Fibroblast of lung (primary cell): ENCODE results near the gene FN3KRP. TPM values are rescaled to one million over a fixed set of nuclear protein-coding genes. Genes with fewer than 3 reads are reported as not detected.

ENCODE experiments used
- DNase-seq, 2 donors: peaks; one replicate each; pipeline versions ENCODE4 v3.0.0 to v3.0.0-alpha.2; 2010; ENCODE audit warnings: low read depth in 2 of 2
- H2AFZ ChIP-seq: 2 replicates; pipeline ENCODE4 v1.5.1; 2012; ENCODE audit warnings: low read length, control low read depth, inconsistent platforms
- H3K27ac ChIP-seq: 2 replicates; pipeline ENCODE4 v1.5.1; 2011; ENCODE audit warnings: low read length, control low read depth; ENCODE audit not compliant: insufficient read depth
- H3K27me3 ChIP-seq: 2 replicates; pipeline ENCODE4 v1.5.1; 2011; ENCODE audit warnings: mild to moderate bottlenecking, low read length; ENCODE audit not compliant: control insufficient read depth, insufficient read depth
- H3K36me3 ChIP-seq: 2 replicates; pipeline ENCODE4 v1.5.1; 2011; ENCODE audit warnings: low read length; ENCODE audit not compliant: control insufficient read depth, insufficient read depth
- H3K4me1 ChIP-seq: 2 replicates; pipeline ENCODE4 v1.5.1; 2011; ENCODE audit warnings: low read length; ENCODE audit not compliant: control insufficient read depth, insufficient read depth; ENCODE audit errors: extremely low read depth
- H3K4me2 ChIP-seq: 2 replicates; pipeline ENCODE4 v1.5.1; 2011; ENCODE audit warnings: low read length, control low read depth; ENCODE audit not compliant: insufficient read depth; ENCODE audit errors: extremely low read depth
- H3K4me3 ChIP-seq, 4 experiments: fragments of 200-600 bp in 1 of 4; sonication (generic) in 1 of 4; replicated peaks in 1 of 4; 2 replicates each; pipeline ENCODE4 v1.5.1; 2011 to 2016; ENCODE audit warnings: low read length in 4 of 4, low read depth in 3 of 4, mild to moderate bottlenecking in 3 of 4, control low read depth in 2 of 4, inconsistent platforms in 1 of 4, mixed read lengths in 1 of 4; ENCODE audit not compliant: insufficient read depth in 1 of 4; ENCODE audit errors: control extremely low read depth in 1 of 4
- H3K79me2 ChIP-seq: 2 replicates; pipeline ENCODE4 v1.5.1; 2012; ENCODE audit warnings: mild to moderate bottlenecking, low read length, inconsistent platforms; ENCODE audit not compliant: control insufficient read depth, insufficient read depth
- H3K9ac ChIP-seq: 2 replicates; pipeline ENCODE4 v1.5.1; 2011; ENCODE audit warnings: mild to moderate bottlenecking, low read length, control low read depth; ENCODE audit not compliant: insufficient read depth
- H3K9me3 ChIP-seq: 2 replicates; pipeline ENCODE4 v1.5.1; 2012; ENCODE audit warnings: low read depth, low read length; ENCODE audit not compliant: control insufficient read depth, insufficient read depth
- H4K20me1 ChIP-seq: 2 replicates; pipeline ENCODE4 v1.5.1; 2011; ENCODE audit warnings: low read length; ENCODE audit not compliant: control insufficient read depth, insufficient read depth; ENCODE audit errors: extremely low read depth
- EZH2 ChIP-seq: IDR thresholded peaks from 2 replicates; pipeline ENCODE4 v1.5.1; 2012; ENCODE audit warnings: low read length, control low read depth, mild to moderate bottlenecking; ENCODE audit errors: missing control alignments
- polyA plus RNA-seq, 2 donors: library from polyadenylated mRNA; depleted of rRNA in 1 of 2; stranded (reverse) in 1 of 2; unstranded in 1 of 2; fragments of >200 nt; gene quantifications; 2 replicates each; pipeline ENCODE4 v1.2.1, GENCODE V29; 2011 to 2012; ENCODE audit warnings: missing spikeins in 1 of 2
- total RNA-seq: library from RNA; depleted of rRNA; stranded (reverse); fragments of >200 nt; gene quantifications from 2 replicates; pipeline ENCODE4 v1.2.1, GENCODE V29; 2014
- TF ChIP-seq, protein P1 (sequence below), 2 donors: IDR thresholded peaks in 1 of 2; conservative IDR thresholded peaks in 1 of 2; 1 replicate in 1 of 2; 2 replicates in 1 of 2; pipeline ENCODE4 v1.5.1; 2011 to 2012; ENCODE audit warnings: low read length in 2 of 2, control low read depth in 1 of 2, inconsistent platforms in 1 of 2, low read depth in 1 of 2, mild to moderate bottlenecking in 1 of 2

The FN3KRP gene
- total and polyA plus RNA-seq, 2 donors (not counting 1 experiment from before 2014, with no cell fraction given) = 13.2 to 16.5 TPM

DNA sequence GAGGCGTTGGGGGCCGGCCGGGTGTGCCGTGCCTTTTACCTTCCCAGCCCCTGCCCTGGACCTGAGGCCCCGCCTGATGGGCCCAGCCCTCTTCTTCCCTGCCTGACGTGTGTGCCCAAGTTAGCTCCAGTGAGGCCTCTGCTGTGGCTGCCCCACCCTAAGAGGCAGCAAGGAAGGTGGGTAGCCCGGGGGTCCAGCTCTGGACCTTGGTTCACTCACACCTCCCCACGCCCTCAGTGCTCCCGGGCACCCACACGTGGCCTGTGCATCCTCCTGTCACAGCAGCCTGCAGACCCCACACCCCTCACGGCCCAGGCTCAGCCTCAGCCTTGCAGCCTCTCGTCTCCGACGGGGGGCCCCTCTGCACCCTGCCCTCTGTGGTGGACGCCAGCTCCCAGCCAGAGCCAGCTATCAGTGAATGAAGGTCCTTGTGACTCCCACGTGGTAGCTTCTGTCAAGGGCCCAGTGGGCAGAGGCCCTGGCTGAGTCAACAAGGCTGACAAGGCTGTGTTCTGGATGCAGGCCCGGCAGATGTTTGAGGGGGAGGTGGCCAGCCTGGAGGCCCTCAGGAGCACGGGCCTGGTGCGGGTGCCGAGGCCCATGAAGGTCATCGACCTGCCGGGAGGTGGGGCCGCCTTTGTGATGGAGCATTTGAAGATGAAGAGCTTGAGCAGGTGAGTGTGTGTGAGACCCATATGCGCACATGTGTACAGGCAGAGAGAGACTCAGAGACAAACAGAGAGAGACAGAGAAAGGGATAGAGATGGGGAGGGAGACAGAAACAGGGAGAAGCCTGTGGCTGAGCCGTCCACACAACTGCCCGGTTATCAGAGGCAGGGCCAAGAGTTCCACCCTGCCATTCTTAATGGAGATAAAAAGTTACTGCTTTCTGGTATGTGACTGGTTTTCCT is 21.7 kb downstream of the FN3KRP start:
- Histone ChIP-seq H2AFZ (no peak overlapping the region), H3K4me2 (no peak overlapping the region), H3K79me2 (no peaks in the 10 kb centered on the region), H3K36me3 (peaks cover 4% of the 10 kb centered on the region), H3K9me3 (peaks cover 5% of the 10 kb centered on the region), H3K4me3 (no peak overlapping the region), H4K20me1 (no peaks in the 10 kb centered on the region), H3K27ac (no peak overlapping the region), H3K4me1 (no peaks in the 10 kb centered on the region), H3K27me3 (no peaks in the 10 kb centered on the region), H3K9ac (no peak overlapping the region)
- DNase-seq = peak in 1 of 2 donors; percentile 20
- no peak for TF ChIP-seq EZH2
- TF ChIP-seq, protein P1, sequence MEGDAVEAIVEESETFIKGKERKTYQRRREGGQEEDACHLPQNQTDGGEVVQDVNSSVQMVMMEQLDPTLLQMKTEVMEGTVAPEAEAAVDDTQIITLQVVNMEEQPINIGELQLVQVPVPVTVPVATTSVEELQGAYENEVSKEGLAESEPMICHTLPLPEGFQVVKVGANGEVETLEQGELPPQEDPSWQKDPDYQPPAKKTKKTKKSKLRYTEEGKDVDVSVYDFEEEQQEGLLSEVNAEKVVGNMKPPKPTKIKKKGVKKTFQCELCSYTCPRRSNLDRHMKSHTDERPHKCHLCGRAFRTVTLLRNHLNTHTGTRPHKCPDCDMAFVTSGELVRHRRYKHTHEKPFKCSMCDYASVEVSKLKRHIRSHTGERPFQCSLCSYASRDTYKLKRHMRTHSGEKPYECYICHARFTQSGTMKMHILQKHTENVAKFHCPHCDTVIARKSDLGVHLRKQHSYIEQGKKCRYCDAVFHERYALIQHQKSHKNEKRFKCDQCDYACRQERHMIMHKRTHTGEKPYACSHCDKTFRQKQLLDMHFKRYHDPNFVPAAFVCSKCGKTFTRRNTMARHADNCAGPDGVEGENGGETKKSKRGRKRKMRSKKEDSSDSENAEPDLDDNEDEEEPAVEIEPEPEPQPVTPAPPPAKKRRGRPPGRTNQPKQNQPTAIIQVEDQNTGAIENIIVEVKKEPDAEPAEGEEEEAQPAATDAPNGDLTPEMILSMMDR (conservative IDR thresholded peaks at IDR 0.05 in 1 of 2, IDR thresholded peaks at IDR 0.05 in 1 of 2; ENCODE audit: low read depth in 1 of 2, low read length in 2 of 2) = no peak

DNA sequence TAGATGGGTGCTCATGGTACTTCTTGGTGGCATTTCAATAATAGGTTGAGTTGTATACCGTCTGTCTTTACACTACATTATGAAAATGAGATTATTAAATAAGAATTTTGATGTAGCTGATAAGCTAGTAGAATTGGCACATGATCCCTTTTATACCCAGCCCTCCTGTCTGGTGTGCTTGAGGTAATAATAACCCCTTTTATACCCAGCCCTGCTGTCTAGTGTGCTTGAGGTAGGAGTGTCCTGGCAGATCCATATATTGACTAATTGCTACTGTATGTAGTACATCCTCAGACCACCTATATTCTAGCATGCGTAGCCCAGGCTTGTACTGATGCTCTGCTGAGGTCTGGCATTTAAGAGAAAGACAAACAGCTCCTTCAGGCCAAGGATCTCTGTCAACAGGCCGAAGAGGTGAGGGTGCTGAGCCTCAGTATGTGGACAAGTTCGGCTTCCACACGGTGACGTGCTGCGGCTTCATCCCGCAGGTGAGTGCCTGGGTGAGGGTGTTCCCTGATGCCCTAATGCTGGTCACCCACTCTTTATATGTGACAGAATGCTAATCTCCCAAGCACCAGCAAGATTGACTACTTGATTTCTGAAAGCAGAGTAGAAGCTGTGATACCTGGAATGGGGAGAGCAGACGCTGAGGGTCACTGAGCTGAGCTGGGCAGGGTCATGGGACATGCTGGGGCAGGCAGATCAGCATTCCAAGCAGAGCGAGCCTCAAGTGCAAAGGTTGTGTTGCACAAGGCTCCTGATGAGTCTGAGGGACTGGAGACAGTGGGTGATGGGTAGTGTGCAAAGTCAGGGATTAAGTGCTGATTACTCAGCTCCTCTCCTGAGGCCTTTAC is 24.6 kb downstream of the FN3KRP start:
- H3K27ac ChIP-seq = no peak overlapping the region
- H3K4me1 ChIP-seq = no peaks in the 10 kb centered on the region
- H3K79me2 ChIP-seq = no peaks in the 10 kb centered on the region
- peaks cover 4% of the 10 kb centered on the region for H3K36me3 ChIP-seq
- peak in 1 of 2 donors; percentile 31 for DNase-seq
- H3K27me3 ChIP-seq = no peaks in the 10 kb centered on the region
- H3K9me3 ChIP-seq = peaks cover 3% of the 10 kb centered on the region
- no peak overlapping the region for H3K4me3 ChIP-seq
- H4K20me1 ChIP-seq = no peaks in the 10 kb centered on the region
- H2AFZ ChIP-seq = no peak overlapping the region
- no peak overlapping the region for H3K9ac ChIP-seq
- H3K4me2 ChIP-seq = no peak overlapping the region
- TF ChIP-seq EZH2 = no peak
- TF ChIP-seq, protein P1 (conservative IDR thresholded peaks at IDR 0.05 in 1 of 2, IDR thresholded peaks at IDR 0.05 in 1 of 2; ENCODE audit: low read depth in 1 of 2, low read length in 2 of 2) = no peak
